ENCODE measurements around the gene SNX2. TPM values are rescaled to one million over a fixed set of nuclear protein-coding genes. Genes with fewer than 3 reads are reported as not detected.

Gene SNX2, protein sequence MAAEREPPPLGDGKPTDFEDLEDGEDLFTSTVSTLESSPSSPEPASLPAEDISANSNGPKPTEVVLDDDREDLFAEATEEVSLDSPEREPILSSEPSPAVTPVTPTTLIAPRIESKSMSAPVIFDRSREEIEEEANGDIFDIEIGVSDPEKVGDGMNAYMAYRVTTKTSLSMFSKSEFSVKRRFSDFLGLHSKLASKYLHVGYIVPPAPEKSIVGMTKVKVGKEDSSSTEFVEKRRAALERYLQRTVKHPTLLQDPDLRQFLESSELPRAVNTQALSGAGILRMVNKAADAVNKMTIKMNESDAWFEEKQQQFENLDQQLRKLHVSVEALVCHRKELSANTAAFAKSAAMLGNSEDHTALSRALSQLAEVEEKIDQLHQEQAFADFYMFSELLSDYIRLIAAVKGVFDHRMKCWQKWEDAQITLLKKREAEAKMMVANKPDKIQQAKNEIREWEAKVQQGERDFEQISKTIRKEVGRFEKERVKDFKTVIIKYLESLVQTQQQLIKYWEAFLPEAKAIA
- 45.4 and 46.9 TPM in 2 replicates for total RNA-seq (2014; rRNA removed; shearing (Covaris generic))

DNA sequence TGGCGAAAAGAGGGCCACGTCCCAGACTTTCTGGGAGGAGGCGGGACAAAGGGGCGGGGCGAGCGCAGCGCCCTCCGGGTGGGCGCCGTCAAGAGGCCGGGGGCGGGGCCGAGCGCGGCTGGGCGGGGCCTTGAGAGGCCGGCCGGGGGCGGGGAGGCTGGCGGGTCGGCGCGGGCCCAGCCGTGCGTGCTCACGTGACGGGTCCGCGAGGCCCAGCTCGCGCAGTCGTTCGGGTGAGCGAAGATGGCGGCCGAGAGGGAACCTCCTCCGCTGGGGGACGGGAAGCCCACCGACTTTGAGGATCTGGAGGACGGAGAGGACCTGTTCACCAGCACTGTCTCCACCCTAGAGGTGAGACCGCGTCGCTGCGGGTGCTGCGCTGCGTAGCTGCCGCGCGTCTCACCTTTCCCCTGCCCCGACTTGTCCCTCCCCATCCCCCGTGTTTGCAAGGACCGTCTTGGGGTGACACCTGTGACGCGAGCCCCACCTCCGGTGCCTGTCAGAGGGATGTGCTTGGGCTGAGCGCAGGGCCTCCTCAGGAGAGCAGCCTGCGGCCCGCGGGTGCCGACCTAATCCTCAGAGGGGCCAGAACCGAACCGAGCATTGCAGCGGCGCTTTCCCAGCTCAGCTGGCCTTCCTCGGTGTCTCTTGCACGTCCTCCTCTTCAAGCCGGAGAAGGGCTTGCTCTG is at the start of gene SNX2:
SNX2 (plus strand) TSS at position 220 of the 689 bp plus-strand sequence; CDS start at position 244, 24 bp downstream.
- H3K27me3 ChIP-seq = no peaks in the 10 kb centered on the region
- peak; percentile 88 to 92 for DNase-seq

DNA sequence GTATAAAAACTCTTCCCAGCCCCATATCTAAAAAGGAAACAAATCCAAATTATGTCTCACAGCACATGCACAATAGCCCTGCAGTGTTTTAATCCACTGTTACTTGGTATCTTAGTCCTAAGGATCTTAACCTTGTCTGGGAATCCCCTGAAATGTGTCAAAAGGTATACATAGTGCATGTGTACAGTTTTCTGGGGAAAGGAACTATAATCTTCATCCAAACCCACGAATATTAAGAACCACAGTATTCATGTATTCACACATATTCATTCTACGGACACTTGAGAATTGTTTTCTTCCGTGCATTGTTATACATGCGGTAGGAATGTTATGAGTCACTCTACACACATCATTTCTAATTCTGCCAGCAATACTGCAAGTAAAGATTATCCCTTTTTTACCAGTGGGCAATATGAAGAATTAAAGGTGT is 47.8 kb upstream of the SNX2 start:
- Histone ChIP-seq H3K36me3 (no peaks in the 10 kb centered on the region), H3K4me1 (no peaks in the 10 kb centered on the region), H3K9me3 (replicated peaks) (no peaks in the 10 kb centered on the region), H3K27me3 (no peaks in the 10 kb centered on the region), H3K4me3 (no peak overlapping the region), H3K27ac (no peak overlapping the region)
- no peak for DNase-seq

More for the DNA sequence above, at the start of gene SNX2:
- Histone ChIP-seq H3K9me3 (replicated peaks) (no peaks in the 10 kb centered on the region), H3K36me3 (no peaks in the 10 kb centered on the region), H3K4me1 (no peaks in the 10 kb centered on the region), H3K27ac (peak within 1 kb of the TSS; percentile 57), H3K4me3 (peak within 1 kb of the TSS; percentile 99)

DNA sequence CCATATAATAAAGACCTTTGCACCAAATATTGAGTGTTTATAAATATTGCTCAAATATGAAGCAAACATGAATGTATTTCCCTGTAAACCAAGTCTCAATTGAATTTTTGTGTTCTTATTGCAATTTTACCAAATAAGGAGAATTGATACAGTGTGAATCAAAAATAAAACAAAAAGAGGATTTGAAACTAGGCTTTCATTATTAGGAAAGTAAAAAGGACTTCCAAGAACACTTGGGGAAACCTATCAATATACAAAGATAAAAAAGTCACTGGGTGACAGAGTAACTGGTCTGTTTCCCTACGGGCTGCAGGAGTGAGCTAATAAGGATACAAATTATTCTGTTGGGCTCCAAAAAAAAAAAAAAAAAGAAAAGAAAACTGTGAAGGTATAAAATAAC is 44.8 kb upstream of the SNX2 start:
- Histone ChIP-seq H3K36me3 (no peaks in the 10 kb centered on the region), H3K27ac (no peak overlapping the region), H3K4me1 (no peaks in the 10 kb centered on the region), H3K27me3 (no peaks in the 10 kb centered on the region), H3K4me3 (no peak overlapping the region), H3K9me3 (replicated peaks) (no peaks in the 10 kb centered on the region)
- DNase-seq = no peak

DNA sequence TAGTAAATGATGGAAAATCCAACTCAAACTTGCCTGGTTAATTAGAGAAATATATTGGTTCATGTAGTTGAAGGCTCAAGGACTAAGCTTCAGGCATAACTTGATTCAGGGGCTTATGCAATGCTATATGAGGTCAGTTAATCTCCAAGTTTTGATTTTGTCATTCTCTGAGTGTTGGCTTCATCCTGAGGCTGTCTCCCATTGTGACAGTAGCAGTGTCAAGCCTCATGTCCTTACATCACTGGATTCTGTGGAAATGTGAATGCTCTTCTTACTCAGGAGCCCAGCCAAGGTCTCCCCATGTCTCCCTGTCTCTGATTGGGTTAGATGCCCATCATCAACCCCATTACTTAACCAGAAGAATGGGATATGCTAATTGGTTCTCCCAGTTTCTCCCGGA is 44.4 kb upstream of the SNX2 start:
- H3K4me1 ChIP-seq = no peaks in the 10 kb centered on the region
- DNase-seq = no peak
- H3K4me3 ChIP-seq = no peak overlapping the region
- no peak overlapping the region for H3K27ac ChIP-seq
- H3K9me3 ChIP-seq (replicated peaks) = no peaks in the 10 kb centered on the region
- no peaks in the 10 kb centered on the region for H3K36me3 ChIP-seq
- no peaks in the 10 kb centered on the region for H3K27me3 ChIP-seq

DNA sequence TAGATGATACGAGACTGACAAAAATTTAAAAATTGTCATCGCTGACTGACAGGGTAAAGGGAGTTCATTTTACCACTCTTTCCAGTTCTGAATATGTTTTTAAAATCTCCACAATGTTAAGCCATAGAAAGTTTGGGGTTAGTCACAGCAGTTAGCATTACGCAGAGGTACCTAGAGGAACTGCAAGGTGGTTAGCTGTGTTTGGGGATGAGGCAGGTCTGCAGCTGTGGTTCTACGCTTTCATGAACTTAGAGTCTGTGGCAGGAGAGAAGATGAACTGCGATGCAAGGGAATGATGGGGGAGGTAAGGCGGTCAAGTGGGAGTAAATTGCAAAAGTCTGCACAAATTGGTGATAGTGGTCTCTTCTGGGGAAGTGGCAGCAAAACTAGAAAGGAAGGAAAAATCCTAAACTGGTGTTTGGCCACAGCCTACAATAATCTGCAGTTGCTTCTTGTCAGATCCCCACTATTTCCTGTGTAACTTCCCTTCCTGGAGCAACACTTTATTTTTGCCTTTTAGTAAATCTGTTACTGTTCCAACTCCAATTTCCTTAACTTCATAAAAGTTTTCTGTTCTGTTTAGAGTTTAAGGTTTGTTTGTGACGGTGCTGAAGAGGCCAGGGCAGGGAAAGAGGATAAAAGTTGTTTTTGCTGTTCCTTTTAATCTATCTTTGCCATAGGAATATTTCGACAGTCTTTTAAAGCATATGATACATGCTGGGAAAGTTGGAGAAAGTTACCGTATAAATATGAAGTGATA is 38.6 kb upstream of the SNX2 start:
- Histone ChIP-seq H3K4me3 (no peak overlapping the region), H3K27ac (no peak overlapping the region), H3K9me3 (replicated peaks) (no peaks in the 10 kb centered on the region), H3K36me3 (no peaks in the 10 kb centered on the region), H3K4me1 (no peaks in the 10 kb centered on the region), H3K27me3 (no peaks in the 10 kb centered on the region)
- DNase-seq = no peak

DNA sequence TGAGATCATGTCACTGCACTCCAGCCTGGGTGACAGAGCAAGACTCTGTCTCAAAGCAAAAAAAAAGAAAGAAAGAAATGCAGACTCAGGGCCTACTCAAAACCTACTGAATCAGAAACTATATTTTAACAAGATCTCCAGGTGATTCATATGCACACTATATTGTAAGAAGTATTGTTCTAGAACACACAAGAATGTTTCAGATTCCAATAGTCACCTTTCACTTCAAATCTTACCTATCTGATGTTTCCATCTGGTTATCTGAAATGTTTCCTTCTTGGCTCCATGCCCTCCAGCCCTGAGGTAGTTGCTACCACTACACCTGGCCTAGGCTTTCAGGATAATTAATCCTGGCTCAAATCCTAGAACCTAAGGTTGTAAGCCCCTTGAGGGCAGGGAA is 36.8 kb upstream of the SNX2 start:
- H3K27me3 ChIP-seq = no peaks in the 10 kb centered on the region
- no peak overlapping the region for H3K27ac ChIP-seq
- no peak for DNase-seq
- no peak overlapping the region for H3K4me3 ChIP-seq
- no peaks in the 10 kb centered on the region for H3K4me1 ChIP-seq
- no peaks in the 10 kb centered on the region for H3K36me3 ChIP-seq
- H3K9me3 ChIP-seq (replicated peaks) = no peaks in the 10 kb centered on the region

DNA sequence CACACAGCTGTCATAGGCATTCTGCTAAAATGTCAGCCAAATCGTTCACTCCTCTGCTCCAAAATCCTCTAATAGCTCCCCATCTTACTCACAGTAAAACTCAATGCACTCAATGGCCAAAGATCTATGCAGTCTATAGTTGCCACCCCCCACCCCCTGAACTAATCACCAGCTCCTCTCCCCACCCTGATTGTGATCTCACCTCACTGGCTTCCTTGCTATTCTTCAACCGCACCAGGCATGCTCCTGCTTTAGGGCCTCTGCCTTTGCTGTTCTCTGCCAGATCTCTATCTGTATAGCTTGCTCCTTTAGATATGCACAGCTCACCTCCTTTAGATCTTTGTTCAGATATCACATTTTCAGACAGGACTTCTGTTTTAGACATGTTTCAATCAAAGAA is 33.2 kb upstream of the SNX2 start:
- Histone ChIP-seq H3K36me3 (no peaks in the 10 kb centered on the region), H3K9me3 (replicated peaks) (no peaks in the 10 kb centered on the region), H3K27me3 (no peaks in the 10 kb centered on the region), H3K4me1 (no peaks in the 10 kb centered on the region), H3K27ac (no peak overlapping the region), H3K4me3 (no peak overlapping the region)
- no peak for DNase-seq

DNA sequence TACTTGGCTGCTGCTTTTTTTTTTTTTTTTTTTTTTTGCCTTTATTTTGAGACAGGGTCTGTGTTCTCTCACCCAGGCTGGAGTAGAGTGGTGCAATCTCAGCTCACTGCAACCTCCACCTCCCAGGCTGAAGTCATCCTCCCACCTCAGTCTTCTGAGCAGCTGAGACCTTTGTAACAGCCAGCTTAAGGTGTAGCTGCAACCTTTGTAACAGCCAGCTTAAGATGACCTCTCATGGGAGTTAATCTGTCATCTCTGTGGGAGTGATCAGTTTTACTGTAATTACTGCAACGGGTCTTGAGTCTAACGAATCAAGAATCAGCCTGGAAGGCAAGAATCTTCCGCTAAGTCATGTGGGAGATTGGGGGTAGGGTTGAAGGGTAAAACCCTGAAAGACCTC is 31.6 kb upstream of the SNX2 start:
- H3K9me3 ChIP-seq (replicated peaks) = no peaks in the 10 kb centered on the region
- H3K36me3 ChIP-seq = no peaks in the 10 kb centered on the region
- DNase-seq = no peak
- no peaks in the 10 kb centered on the region for H3K27me3 ChIP-seq
- no peak overlapping the region for H3K27ac ChIP-seq
- no peak overlapping the region for H3K4me3 ChIP-seq
- H3K4me1 ChIP-seq = no peaks in the 10 kb centered on the region

DNA sequence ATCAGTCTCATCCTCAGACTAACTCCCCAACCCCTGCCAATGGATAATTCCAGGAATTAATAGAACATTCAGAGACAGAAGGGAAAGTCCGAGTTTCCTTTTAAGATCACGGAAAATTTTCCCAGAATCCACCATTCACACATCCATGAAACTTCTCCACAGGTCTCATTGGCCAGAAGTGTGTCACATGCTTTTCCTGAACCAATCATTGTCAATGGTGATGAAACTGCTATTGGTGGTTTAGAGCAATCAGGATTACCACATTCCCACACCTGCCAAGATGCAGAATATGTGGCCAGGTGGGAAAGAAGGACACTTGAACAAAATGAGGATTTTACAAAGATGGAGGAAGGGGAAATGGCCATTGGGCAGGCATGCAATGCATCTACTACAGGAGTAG is 29.3 kb upstream of the SNX2 start:
- Histone ChIP-seq H3K9me3 (replicated peaks) (no peaks in the 10 kb centered on the region), H3K4me1 (no peaks in the 10 kb centered on the region), H3K27me3 (no peaks in the 10 kb centered on the region), H3K27ac (no peak overlapping the region), H3K4me3 (peak overlapping the region; percentile 15; the same call in 1 of the 2 replicates), H3K36me3 (no peaks in the 10 kb centered on the region)
- DNase-seq = no peak

DNA sequence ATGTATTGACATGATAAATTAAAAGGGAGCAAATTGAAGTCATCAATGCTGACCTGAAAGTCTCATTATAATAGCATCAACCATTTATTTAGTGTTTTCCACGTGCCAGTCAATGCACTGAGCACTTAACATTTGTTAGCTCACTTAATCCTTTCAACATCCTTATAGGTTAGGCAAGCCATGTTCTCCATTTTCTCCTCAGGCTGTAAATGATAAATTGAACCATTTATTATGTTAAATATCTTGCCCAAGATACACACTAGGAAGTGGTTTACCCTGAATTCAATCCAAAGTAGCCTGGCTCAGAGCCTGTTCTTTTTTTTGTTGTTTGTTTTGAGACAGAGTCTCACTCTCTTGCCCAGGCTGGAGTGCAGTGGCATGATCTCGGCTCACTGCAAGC is 25.0 kb upstream of the SNX2 start:
- H3K4me1 ChIP-seq = no peaks in the 10 kb centered on the region
- H3K36me3 ChIP-seq = no peaks in the 10 kb centered on the region
- no peaks in the 10 kb centered on the region for H3K9me3 ChIP-seq (replicated peaks)
- no peak for DNase-seq
- no peaks in the 10 kb centered on the region for H3K27me3 ChIP-seq
- H3K4me3 ChIP-seq = no peak overlapping the region
- no peak overlapping the region for H3K27ac ChIP-seq

DNA sequence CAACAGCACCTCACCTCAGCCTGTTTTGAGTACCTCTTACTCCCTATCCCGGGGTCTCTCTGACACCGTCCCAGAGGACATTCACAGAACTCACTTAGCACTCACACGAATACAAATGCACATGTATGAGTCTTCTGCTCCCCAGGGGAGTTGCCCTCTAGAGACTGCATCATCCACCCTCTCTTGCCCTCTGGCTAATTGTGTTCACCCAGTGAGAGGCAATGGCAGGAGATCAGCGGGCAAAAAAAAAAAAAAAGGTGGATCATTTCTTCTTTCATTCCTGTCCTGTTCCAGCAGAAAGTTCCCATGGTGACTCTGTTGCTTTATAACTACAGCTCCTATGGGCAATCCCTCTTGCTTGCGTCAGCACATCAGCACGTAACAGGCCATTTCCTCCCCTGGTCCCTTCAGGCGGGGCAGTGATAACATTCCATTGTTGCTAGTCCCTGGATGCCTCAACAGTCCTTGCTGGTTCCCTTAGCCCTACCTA is 23.5 kb upstream of the SNX2 start:
- no peaks in the 10 kb centered on the region for H3K36me3 ChIP-seq
- no peaks in the 10 kb centered on the region for H3K27me3 ChIP-seq
- no peak overlapping the region for H3K4me3 ChIP-seq
- no peaks in the 10 kb centered on the region for H3K4me1 ChIP-seq
- DNase-seq = no peak
- no peak overlapping the region for H3K27ac ChIP-seq
- no peaks in the 10 kb centered on the region for H3K9me3 ChIP-seq (replicated peaks)

DNA sequence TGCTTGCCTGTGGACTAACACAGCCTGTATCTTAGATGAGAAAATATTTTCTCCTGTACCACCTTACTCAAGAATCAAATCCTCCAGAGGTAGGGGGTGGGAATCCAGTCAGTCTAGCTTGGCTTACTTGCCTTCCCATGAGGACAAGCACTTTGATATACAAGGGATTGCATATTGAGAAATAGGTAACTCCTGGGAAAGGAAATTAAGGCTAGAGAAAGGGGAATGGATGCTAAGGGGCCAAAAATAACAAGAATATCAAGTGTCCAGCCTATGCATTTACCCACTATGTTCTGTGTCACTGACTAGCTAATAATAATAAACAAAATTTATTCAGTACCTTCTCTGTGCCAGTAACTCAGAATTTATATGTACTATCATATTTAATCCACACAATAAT is 21.4 kb upstream of the SNX2 start:
- H3K27me3 ChIP-seq = no peaks in the 10 kb centered on the region
- no peaks in the 10 kb centered on the region for H3K9me3 ChIP-seq (replicated peaks)
- DNase-seq = no peak

DNA sequence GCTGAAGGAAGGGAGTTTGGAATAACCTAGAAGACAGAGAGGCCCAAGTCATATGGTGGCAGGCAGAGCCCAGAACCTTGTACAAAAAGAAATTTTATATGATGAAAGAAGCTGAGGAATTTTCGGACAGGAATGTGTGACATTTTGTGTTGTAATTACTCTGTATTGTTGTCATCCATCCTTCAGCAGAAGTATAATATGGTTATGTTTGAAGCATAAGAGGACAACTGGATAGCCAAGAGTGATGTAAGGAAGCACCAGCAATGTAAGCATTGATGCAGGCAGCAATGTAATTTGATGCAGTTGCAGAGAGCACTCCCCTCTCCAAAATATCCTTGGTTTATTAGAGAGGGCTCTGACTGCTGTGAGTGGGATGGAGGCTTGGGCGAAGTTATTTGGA is 19.1 kb upstream of the SNX2 start:
- Histone ChIP-seq H3K36me3 (no peaks in the 10 kb centered on the region), H3K27me3 (no peaks in the 10 kb centered on the region), H3K9me3 (replicated peaks) (no peaks in the 10 kb centered on the region), H3K27ac (no peak overlapping the region), H3K4me3 (no peak overlapping the region), H3K4me1 (no peaks in the 10 kb centered on the region)
- DNase-seq = no peak

More for the DNA sequence above, 21.4 kb upstream of the SNX2 start:
- H3K4me3 ChIP-seq = no peak overlapping the region
- H3K27ac ChIP-seq = no peak overlapping the region
- no peaks in the 10 kb centered on the region for H3K4me1 ChIP-seq
- H3K36me3 ChIP-seq = no peaks in the 10 kb centered on the region

DNA sequence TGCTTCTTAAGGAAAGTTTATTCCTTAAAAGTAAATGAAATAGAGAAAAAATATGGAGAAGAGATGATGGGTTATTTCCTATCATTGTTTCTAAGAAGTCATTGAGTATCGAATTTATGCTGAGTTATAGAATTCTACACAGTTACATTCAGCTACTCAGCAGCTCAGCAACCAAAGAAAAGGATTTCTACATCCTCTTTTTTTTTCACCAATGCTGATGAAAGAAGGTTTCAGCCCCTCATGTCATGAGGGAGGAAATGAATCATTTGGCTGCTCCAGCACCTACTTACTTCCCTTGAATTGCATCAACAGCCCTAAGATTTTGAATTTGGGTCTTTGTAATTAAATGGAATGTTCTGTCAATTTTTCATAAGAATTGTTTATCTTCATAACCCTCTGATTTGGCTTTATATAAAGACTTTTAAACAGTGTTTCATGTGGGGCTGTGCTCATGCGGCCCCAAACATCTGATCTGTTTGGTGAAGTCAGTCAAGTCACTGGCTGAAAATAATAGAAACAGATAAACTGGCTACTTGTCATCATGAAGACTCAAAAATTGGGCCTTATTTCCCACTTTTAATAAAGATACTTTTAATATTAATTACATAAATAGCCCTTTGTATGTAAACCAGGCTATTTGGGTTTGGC is 18.5 kb upstream of the SNX2 start:
- Histone ChIP-seq H3K9me3 (replicated peaks) (no peaks in the 10 kb centered on the region), H3K4me3 (no peak overlapping the region), H3K36me3 (no peaks in the 10 kb centered on the region), H3K27me3 (no peaks in the 10 kb centered on the region), H3K27ac (no peak overlapping the region), H3K4me1 (no peaks in the 10 kb centered on the region)
- DNase-seq = no peak

Data from SJCRH30 (cell line).